Measurements from ENCODE around the gene ENHO. TPM values are rescaled to one million over a fixed set of nuclear protein-coding genes. Genes with fewer than 3 reads are reported as not detected.
"Not testable (repeated sequence)": the region's sequence is repeated elsewhere in the genome, so short reads cannot be mapped to it uniquely, and the experiment has no call there.

Gene ENHO
- total RNA-seq, 1 donor from 2014 or later, result 0.59 TPM

GRCh38 chr9:34540827-34541226 lies 18.0 kb upstream of the ENHO start:
- ATAC-seq (no peak), DNase-seq (no peak)
- TF ChIP-seq CTCF (IDR thresholded peaks at IDR 0.05), result no peak
- H3K4me1 ChIP-seq, result no peaks in the 10 kb centered on the region
- H3K27ac ChIP-seq, result no peak overlapping the region
- no peaks in the 10 kb centered on the region for H3K27me3 ChIP-seq (ENCODE audit: low read depth)
- no peak overlapping the region for H3K4me3 ChIP-seq
- intact Hi-C loops (cut with DNase I), result loop anchor here (10.0 kb wide), 1 partner anchor 64 kb away; no protein-coding TSS in a partner anchor
- H3K9me3 ChIP-seq, result no peaks in the 10 kb centered on the region
- no peaks in the 10 kb centered on the region for H3K36me3 ChIP-seq

GRCh38 chr9:34536685-34537084 lies 13.9 kb upstream of the ENHO start:
- Histone ChIP-seq H3K27ac (no peak overlapping the region), H3K27me3 (ENCODE audit: low read depth) (peaks cover 4% of the 10 kb centered on the region), H3K4me3 (no peak overlapping the region), H3K4me1 (no peaks in the 10 kb centered on the region), H3K36me3 (no peaks in the 10 kb centered on the region), H3K9me3 (no peaks in the 10 kb centered on the region)
- DNase-seq (no peak), ATAC-seq (no peak)
- intact Hi-C loops (cut with DNase I), result no loop called here
- no peak for TF ChIP-seq CTCF (IDR thresholded peaks at IDR 0.05)

GRCh38 chr9:34532041-34532440 lies 9.3 kb upstream of the ENHO start:
- H3K9me3 ChIP-seq; H3K4me3 ChIP-seq; H3K36me3 ChIP-seq; ATAC-seq; H3K27ac ChIP-seq; intact Hi-C loops (cut with DNase I); H3K27me3 ChIP-seq (ENCODE audit: low read depth); H3K4me1 ChIP-seq; DNase-seq: not testable (repeated sequence)

- H3K4me3 ChIP-seq, result no peak overlapping the region
- H3K4me1 ChIP-seq, result peaks cover 9% of the 10 kb centered on the region
- intact Hi-C loops (cut with DNase I), result no loop called here
- H3K27me3 ChIP-seq (ENCODE audit: low read depth), result no peaks in the 10 kb centered on the region
- TF ChIP-seq CTCF (IDR thresholded peaks at IDR 0.05), result no peak
- H3K27ac ChIP-seq, result no peak overlapping the region
- DNase-seq, result no peak
- no peak for ATAC-seq
- no peaks in the 10 kb centered on the region for H3K9me3 ChIP-seq
- H3K36me3 ChIP-seq, result no peaks in the 10 kb centered on the region
Measured at GRCh38 chr9:34526026-34526425, 3.2 kb upstream of the ENHO start.

GRCh38 chr9:34524349-34524748 lies 1.6 kb upstream of the ENHO start:
- ATAC-seq (no peak), DNase-seq (no peak)
- H3K4me1 ChIP-seq, result peaks cover 9% of the 10 kb centered on the region
- intact Hi-C loops (cut with DNase I), result no loop called here
- no peaks in the 10 kb centered on the region for H3K27me3 ChIP-seq (ENCODE audit: low read depth)
- no peak overlapping the region for H3K4me3 ChIP-seq
- H3K27ac ChIP-seq, result no peak overlapping the region
- H3K36me3 ChIP-seq, result no peaks in the 10 kb centered on the region
- no peaks in the 10 kb centered on the region for H3K9me3 ChIP-seq
- no peak for TF ChIP-seq CTCF (IDR thresholded peaks at IDR 0.05)

GRCh38 chr9:34522091-34522887 lies 501 bp downstream of the ENHO start:
- TF ChIP-seq CTCF (IDR thresholded peaks at IDR 0.05), result no peak
- no peaks in the 10 kb centered on the region for H3K27me3 ChIP-seq (ENCODE audit: low read depth)
- peak overlapping the region; percentile 42 for H3K4me3 ChIP-seq
- ATAC-seq, result no peak
- peak; percentile 57 for DNase-seq
- no peak overlapping the region for H3K27ac ChIP-seq
- H3K4me1 ChIP-seq, result peaks cover 9% of the 10 kb centered on the region
- intact Hi-C loops (cut with DNase I), result no loop called here
- H3K9me3 ChIP-seq, result no peaks in the 10 kb centered on the region
- H3K36me3 ChIP-seq, result no peaks in the 10 kb centered on the region
